ENCODE results near the gene GPS1. TPM values are rescaled to one million over a fixed set of nuclear protein-coding genes. Genes with fewer than 3 reads are reported as not detected.

The GPS1 gene
- total and polyA plus RNA-seq, 2 of the 4 experiments (the other 2 are of a cell fraction): 157 to 181 TPM

DNA sequence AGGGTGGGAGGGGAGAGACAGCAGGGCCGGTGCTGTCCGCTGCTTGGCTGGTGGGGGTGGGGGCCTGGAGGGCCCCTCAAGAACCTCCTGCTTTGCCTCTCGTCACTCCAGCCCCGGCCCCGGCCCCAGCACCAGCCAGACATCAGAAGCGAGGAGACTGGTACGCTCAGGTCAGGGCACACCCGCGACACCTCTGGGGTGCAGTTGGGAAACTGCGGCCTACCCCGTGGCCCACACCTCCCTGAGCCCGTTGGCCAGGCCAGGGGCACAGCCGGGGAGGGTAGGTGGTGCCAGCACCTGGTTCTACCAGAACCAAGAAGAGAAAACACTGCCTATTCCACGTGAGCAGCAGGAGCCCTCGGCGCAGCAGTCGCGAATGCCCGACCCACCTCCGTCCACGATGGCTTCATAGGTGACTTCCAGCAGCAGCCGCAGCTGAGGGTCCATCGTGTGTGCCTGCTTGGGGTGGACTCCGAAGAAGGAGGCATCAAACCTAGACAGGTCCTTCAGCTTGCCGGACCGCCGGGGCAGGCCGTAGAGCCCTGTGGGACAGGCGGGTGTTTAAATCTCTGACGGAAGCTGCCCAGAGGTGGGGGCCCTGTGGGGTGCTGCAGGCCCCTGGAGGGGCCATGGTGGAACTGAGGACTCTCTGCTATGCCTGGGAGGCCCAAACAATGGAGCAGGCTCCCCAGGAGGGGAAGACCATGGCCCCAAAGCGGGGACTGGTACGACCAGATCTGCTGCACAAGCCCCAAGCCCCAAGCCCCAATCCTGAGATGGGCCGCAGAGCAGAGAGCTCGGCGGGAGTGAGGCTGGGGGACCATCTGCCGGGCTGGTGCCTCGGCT lies 43.5 kb downstream of the GPS1 start:
- Histone ChIP-seq H3K79me1 (ENCODE audit: low read depth in 1 of 2, low read length in 2 of 2) (peaks cover 0 to 50% of the 10 kb centered on the region in 2 experiments), H3K23ac (ENCODE audit: low read depth, low read length) (no peak overlapping the region), H3K14ac (replicated peaks; ENCODE audit: low read depth, low read length) (no peak overlapping the region), H4K8ac (ENCODE audit: low read depth in 2 of 2, low read length in 2 of 2) (no peak overlapping the region), H3K9ac (ENCODE audit: low read depth, low read length) (no peak overlapping the region), H3K18ac (ENCODE audit: low read depth, low read length) (no peak overlapping the region), H4K20me1 (ENCODE audit: insufficient read depth, low read length) (peaks cover 31% of the 10 kb centered on the region), H2BK15ac (ENCODE audit: low read depth, low read length) (no peak overlapping the region), H3K4me1 (ENCODE audit: control insufficient read depth, insufficient read depth, low read length) (peaks cover 13% of the 10 kb centered on the region), H3K4me3 (ENCODE audit: insufficient read depth, low read depth, low read length) (no peak overlapping the region), H3K9me1 (ENCODE audit: insufficient read depth, low read length) (no peaks in the 10 kb centered on the region; the same call in 1 of the 2 replicates), H2AK9ac (replicated peaks; ENCODE audit: low read depth, low read length, poor library complexity) (no peak overlapping the region), H2AFZ (replicated peaks; ENCODE audit: low read length, poor library complexity) (no peak overlapping the region), H4K91ac (ENCODE audit: insufficient read depth, low read depth, low read length) (no peak overlapping the region), H2BK5ac (ENCODE audit: low read depth, low read length, poor library complexity, severe bottlenecking) (no peak overlapping the region), H3K56ac (ENCODE audit: extremely low read depth, insufficient read depth, low read length) (no peak overlapping the region), H3K36me3 (ENCODE audit: control insufficient read depth, insufficient read depth, low read length) (peaks cover 49% of the 10 kb centered on the region), H2AK5ac (ENCODE audit: low read depth, low read length) (no peak overlapping the region), H3K9me3 (ENCODE audit: control insufficient read depth, insufficient read depth, low read length) (no peaks in the 10 kb centered on the region), H3K27ac (ENCODE audit: insufficient read depth, low read length) (no peak overlapping the region), H3K27me3 (ENCODE audit: control insufficient read depth, insufficient read depth, low read length) (no peaks in the 10 kb centered on the region), H2BK20ac (ENCODE audit: low read depth, low read length) (no peak overlapping the region), H2BK120ac (ENCODE audit: low read depth, low read length) (no peak overlapping the region), H4K5ac (ENCODE audit: low read depth, low read length) (no peak overlapping the region), H3K4me2 (ENCODE audit: low read depth, low read length) (no peak overlapping the region), H3K4ac (ENCODE audit: low read depth, low read length) (no peak overlapping the region)
- in situ Hi-C loops (cut with MboI; ENCODE audit: low sequenced_read_pairs): no loop called here
- dilution Hi-C loops (cut with HindIII; ENCODE audit: low sequenced_read_pairs, unreplicated experiment): no loop called here
- ChIA-PET CTCF (no interaction called here), POLR2A (ENCODE audit: unreplicated experiment) (no interaction called here)
- WGBS, 2 experiments (ENCODE audit: extremely low coverage in 2 of 2, insufficient read length in 1 of 2): 98% methylated on average over 21 of the region's 37 CpGs; no CpG with 5 or more reads in 1 of the 2 experiments
- no peak for DNase-seq
- ATAC-seq (ENCODE audit: low read depth): no peak
- no TSS peak for BruUV-seq (replicated peaks)
- intact Hi-C loops (cut with micrococcal nuclease): no loop called here
- no peak for TF ChIP-seq RAD21 (IDR thresholded peaks at IDR 0.05; ENCODE audit: low read length)
- TF ChIP-seq CEBPB (IDR thresholded peaks at IDR 0.05; ENCODE audit: low read depth, low read length): no peak
- TF ChIP-seq, protein P1, sequence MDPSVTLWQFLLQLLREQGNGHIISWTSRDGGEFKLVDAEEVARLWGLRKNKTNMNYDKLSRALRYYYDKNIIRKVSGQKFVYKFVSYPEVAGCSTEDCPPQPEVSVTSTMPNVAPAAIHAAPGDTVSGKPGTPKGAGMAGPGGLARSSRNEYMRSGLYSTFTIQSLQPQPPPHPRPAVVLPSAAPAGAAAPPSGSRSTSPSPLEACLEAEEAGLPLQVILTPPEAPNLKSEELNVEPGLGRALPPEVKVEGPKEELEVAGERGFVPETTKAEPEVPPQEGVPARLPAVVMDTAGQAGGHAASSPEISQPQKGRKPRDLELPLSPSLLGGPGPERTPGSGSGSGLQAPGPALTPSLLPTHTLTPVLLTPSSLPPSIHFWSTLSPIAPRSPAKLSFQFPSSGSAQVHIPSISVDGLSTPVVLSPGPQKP (IDR thresholded peaks at IDR 0.05; ENCODE audit: borderline replicate concordance, low read depth, low read length): no peak
- no peak for TF ChIP-seq NFE2L2 (IDR thresholded peaks at IDR 0.05; ENCODE audit: low read depth, low read length)
- TF ChIP-seq, protein P2, sequence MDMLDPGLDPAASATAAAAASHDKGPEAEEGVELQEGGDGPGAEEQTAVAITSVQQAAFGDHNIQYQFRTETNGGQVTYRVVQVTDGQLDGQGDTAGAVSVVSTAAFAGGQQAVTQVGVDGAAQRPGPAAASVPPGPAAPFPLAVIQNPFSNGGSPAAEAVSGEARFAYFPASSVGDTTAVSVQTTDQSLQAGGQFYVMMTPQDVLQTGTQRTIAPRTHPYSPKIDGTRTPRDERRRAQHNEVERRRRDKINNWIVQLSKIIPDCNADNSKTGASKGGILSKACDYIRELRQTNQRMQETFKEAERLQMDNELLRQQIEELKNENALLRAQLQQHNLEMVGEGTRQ (IDR thresholded peaks at IDR 0.05; ENCODE audit: low read depth, low read length): no peak
- TF ChIP-seq SMC3 (IDR thresholded peaks at IDR 0.05; ENCODE audit: low read depth, low read length): no peak
- TF ChIP-seq MXI1 (IDR thresholded peaks at IDR 0.05; ENCODE audit: borderline replicate concordance, low read depth, low read length): no peak
- TF ChIP-seq MAFK (IDR thresholded peaks at IDR 0.05; ENCODE audit: low read depth, low read length): no peak
- no peak for TF ChIP-seq CHD1 (IDR thresholded peaks at IDR 0.05; ENCODE audit: low read depth, low read length)
- no peak for TF ChIP-seq MAZ (IDR thresholded peaks at IDR 0.05; ENCODE audit: borderline replicate concordance, low read depth, low read length)
- no peak for TF ChIP-seq POLR2A (IDR thresholded peaks at IDR 0.05; ENCODE audit: low read depth, low read length)
- TF ChIP-seq RFX5 (IDR thresholded peaks at IDR 0.05; ENCODE audit: low read depth, low read length): no peak
- TF ChIP-seq, protein P3, sequence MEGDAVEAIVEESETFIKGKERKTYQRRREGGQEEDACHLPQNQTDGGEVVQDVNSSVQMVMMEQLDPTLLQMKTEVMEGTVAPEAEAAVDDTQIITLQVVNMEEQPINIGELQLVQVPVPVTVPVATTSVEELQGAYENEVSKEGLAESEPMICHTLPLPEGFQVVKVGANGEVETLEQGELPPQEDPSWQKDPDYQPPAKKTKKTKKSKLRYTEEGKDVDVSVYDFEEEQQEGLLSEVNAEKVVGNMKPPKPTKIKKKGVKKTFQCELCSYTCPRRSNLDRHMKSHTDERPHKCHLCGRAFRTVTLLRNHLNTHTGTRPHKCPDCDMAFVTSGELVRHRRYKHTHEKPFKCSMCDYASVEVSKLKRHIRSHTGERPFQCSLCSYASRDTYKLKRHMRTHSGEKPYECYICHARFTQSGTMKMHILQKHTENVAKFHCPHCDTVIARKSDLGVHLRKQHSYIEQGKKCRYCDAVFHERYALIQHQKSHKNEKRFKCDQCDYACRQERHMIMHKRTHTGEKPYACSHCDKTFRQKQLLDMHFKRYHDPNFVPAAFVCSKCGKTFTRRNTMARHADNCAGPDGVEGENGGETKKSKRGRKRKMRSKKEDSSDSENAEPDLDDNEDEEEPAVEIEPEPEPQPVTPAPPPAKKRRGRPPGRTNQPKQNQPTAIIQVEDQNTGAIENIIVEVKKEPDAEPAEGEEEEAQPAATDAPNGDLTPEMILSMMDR (conservative IDR thresholded peaks at IDR 0.05; ENCODE audit: low read depth, low read length): no peak
- TF ChIP-seq FOS (IDR thresholded peaks at IDR 0.05; ENCODE audit: low read depth, low read length): no peak
- TF ChIP-seq RCOR1 (IDR thresholded peaks at IDR 0.05; ENCODE audit: insufficient replicate concordance, low read length): no peak

All from IMR-90 (cell line).